ENCODE measurements around the gene GPR84.
A peak's percentile ranks its signal among the peaks of the same experiment; 100 is the strongest.

The GPR84 gene

DNA sequence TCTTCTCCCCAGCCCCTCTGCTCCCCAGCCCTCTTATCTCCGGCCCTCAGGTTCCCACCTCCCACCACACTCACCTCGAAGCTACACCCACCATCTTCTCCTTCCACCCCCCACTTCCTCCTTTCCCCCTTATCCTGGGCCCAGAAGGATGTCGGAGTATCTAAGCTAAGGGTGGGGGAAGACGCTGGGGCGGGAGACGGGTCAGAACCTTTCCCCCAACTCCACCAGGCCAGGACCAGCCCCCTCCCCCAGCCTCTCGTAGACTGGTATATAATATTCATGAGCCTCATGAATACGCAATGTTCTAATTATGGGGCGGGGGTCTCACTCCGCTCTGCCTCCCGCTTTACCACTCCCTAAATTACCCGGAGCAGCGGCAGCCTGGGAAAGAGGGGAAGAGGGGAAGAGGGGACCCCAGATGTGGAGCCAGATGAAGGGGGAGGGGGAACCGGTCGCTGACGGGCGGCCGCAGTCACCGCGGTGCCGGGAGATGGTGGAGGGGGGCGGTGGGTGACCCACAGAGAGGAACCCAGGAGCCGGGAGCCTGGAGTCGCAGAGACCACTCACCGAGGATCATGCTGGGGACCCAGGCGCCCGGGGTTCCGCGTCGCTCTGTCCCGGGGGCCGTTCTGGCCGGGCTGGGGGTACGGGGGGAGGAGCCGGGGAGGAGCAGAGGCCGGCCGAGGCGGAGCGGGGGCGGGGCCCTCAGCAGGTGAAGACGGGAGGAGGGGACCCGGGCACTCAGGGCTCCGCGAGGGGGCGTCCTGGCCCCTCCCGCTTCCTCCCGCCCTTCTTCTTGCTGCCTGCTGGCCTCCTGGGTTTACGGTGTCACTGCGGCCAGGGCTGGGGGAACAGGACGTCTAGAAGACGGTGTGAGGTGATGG, 26.6 kb upstream of the GPR84 start:
- no peak for DNase-seq

DNA sequence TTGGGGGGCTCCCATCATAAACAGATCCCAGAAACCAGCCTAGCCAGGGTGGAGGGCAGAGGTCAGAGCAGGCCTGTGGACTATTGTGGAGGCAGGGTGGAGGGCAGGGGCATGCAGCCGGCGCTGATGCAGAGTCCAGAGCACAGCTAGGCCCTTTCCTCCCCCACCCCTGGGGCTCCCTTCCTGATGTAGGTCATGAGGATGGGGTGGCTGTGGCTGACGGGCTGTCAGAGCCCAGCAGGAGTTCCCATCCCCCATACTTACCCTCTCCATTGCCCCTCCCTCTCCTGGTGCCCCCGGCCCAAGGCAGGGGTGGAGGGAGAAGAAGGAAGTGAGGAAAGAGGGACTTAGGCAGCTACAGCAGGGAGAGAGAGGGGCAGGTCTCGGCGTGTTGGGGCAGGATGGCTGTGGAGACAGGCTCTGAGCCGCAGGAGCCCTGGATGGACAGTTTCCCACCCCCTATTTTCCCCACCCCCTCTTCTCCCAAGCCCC, 25.9 kb upstream of the GPR84 start:
- no peak for DNase-seq

DNA sequence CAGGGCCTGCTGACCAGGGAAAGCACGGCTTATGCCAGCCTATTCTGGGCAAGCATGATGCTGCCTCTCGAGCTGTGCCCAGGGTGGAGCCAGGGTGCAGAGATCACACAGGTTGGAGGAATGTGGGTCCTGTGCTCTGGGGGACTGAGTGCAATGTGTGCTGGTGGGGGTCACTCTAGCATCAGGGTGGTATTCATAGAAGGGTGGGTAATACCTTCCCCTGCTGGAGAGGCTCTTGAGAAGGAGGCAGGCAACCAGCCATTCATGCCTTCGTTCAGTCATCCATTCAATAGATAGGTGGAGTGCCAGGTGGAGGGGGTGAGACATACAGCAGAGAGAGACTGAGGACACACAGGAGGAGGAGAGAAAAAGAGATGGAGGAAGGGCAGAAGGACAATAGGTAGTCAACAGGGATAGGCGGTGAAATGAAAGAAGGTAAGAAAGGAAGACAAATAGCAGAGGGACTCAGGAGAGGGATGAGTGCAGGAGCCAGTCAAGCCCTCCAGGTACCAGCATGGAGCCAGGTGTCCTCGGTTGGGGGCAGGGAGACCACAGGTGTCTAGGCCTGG, 25.4 kb upstream of the GPR84 start:
- DNase-seq, result no peak

DNA sequence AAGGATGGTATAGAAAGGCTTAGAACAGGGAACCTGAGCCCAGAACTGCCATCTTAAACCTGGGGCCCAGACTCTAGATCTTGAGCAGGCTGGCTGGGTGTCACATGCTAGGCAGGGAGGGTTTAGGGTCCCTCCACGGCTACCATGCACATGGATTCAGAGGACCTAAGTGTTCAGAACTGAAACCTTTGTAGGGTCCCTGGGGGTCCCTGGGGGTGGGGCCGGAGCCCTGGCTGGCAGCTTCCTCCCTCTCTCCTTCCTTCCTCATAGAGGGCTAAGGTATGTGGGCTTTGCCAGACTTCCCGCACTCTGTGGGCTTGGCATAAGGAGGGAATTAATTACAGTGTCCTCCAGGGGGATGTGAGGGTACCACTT, 24.8 kb upstream of the GPR84 start:
- no peak for DNase-seq

DNA sequence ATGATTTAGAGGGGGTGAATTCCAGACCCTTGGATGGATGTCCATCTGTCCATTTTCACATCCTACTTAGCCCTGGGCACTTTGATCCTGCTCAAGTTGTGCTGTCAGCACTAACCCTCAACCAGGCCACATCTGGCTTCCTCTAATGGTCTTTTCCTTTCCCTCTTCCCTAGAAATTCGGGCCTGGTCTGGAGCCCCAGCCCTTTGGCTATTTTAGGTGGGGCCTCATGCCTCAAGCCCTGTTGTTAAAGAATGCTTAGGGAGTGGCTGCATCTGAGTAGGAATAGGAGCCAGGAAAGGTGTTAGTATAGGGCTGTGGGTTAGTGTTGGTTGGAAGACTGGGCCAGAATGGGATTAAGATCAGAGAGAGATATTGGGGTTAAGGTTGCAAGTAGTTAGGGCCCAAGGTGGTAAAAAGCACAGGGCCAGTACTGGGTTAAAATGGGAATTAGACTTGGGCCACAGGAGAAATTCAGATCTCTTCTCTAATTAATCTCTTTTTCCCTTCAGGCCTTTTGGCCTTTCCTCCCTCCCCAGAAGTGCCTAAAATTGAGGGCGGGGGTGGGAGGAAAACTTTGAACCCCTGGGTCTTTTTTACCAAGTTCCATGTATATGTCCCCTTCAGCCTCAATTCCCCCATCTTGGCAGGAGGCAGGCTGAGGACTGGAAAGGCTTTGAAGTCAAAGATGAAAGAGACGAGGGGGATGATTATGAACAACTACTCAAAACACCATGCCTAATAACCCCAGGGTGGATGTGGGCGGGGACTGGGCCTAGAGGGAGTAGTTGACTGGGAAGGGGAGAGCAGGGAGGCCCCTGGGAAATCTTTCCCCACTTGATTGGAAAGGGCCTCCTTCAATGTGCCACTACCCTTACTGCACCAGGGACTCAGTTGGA, 24.2 kb upstream of the GPR84 start:
- no peak for DNase-seq

DNA sequence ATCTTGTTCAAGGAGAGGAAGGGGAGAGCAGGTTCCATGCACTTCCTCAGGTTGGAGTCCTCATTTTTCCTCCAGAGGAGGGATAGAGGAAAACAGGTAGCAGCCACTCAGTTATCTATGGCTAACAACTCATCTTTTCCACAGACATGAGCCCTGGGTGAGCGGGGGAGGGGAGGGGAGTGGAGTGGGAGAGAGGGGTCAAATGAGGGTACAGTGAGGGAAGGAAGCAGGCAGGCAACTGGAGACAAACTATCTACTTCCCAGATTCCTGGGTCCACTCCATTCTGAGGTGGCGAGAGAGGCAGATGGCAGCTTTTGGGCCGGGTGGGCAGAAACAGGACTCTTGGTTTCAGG, 22.8 kb upstream of the GPR84 start:
- no peak for DNase-seq

DNA sequence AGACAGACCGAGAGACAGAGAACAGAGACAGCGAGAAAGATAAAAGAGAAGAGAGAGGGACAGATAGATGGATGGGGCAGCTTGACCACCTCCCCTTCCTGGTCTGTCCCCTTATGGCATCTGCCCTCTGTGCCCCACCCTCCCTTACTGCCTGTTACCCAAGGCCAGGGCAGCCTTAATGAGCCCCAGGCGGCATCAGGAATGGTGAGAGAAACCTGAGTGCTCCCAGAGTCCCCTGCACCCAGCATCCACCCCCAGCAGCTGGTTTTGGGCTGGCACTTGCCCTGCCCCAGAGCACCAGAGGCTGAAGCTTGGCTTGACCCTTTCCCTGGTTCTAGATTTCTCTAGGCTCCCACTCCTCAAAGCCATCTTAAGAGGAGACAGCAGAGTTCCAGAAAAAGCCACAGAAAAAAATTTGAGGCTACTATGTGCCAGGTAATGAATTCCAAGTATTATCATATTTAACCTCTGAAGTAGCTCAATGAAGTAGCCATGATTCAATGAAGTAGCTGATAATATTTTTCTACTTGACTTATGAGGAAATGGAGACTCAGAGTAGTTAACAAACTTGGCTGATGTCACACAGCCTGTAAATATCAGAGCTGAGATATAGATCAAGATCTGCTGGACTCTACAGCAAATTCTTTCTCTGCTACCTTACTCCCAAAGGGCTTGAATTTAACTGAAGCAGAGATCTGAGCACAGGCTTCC, 22.3 kb upstream of the GPR84 start:
- DNase-seq, result no peak

DNA sequence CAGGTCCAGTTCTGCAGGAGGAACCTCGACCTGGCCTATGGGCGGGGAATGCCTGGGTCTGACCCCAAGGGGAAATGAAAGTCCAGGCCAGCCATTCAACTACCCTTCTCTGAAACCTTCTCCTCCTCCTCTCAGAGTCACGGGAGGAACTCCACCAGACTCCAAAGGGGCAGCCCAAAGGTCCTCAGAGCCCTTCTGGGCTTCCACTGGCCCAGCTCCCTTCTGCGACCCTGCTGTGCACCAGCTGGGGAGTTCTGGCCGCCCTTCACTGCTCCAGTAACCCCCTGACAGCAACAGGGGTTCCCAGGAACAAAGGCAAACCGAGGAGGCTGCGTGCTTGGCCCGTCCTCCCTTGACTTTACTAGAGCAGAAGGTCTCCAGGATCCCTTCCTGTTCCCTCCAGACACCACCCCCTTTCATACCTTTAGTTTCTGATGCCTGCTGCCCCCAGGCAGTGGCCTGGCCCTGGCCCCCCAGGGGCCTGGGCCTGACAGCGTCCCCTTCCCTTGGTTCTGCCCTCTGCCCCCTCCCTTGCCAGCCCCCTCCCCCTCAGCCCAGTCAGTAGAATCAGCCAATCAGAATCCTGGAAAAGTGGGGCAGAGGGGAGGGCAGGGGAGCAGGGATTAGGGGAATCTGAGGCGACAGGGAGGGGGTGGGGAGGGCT, 21.1 kb upstream of the GPR84 start:
- DNase-seq, result no peak

DNA sequence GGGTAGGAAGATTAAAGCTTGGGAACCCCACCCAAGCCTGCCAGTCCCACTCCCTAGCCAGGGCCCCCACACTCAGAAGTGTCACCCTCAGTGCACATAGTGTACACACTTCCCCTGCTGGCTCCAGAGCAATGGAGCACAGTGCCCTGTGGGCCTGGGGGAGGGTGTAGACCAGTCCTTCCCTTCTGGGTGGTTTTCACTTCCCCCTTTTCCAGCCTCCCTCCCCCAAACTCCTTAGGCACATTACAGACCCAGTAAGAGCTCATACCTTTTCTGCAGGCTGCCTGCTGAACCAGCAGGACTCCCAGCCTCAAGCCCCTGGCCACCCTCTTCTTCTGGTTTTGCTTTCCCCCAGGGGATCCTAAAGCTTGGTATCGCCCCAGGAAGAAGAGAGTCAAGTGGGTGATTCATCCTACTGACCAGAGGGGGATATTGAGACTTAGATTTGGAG, 20.3 kb upstream of the GPR84 start, which contains the start of gene ZNF385A:
Gene ZNF385A, minus strand, starts transcription at position 143 of the 451 bp plus-strand sequence. CDS start 219 bp downstream, outside the sequence.
- no peak for DNase-seq

DNA sequence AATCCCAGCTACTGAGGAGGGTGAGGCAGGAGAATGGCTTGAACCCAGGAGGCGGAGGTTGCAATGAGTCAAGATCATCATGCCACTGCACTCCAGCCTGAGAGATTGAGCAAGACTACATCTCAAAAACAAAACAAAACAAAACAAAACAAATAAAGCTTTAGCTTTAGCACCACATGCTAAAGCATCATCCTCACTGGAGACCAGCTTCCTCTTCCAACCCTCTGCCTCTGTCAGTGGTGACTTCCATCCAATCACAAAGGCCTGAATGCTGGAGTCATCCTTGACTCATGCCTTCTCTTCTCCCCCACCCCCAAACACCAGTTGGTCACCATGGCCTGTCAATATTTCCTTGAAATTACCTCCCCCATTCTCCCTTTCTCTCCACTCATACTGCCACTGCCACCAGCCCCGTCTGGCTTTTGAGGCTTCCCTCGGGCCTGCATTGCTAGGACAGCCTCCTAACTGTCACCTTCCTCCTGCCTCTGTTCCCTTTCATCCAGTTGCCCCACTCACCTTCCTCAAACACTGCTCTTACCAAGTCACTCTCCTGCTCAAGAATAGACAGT, 18.8 kb upstream of the GPR84 start:
- DNase-seq, result peak; percentile 77

DNA sequence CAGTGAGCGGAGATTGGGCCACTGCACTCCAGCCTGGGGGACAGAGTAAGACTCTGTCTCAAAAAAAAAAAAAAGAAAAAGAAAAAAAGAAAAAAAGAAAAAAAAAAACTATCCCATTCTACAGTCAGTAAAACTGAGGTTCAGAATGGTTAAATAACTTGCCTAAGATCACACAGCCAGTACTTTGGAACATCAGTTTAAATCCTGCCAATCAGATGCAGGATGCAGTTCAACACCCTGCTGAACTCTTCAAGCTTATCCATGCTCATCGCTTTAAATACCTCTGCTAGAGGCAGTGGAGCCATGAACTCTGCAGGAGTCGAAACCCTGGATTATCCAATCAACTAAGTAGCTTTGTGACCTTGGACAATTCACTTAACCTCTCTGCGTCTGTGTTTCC, 16.9 kb upstream of the GPR84 start:
- DNase-seq, result no peak

DNA sequence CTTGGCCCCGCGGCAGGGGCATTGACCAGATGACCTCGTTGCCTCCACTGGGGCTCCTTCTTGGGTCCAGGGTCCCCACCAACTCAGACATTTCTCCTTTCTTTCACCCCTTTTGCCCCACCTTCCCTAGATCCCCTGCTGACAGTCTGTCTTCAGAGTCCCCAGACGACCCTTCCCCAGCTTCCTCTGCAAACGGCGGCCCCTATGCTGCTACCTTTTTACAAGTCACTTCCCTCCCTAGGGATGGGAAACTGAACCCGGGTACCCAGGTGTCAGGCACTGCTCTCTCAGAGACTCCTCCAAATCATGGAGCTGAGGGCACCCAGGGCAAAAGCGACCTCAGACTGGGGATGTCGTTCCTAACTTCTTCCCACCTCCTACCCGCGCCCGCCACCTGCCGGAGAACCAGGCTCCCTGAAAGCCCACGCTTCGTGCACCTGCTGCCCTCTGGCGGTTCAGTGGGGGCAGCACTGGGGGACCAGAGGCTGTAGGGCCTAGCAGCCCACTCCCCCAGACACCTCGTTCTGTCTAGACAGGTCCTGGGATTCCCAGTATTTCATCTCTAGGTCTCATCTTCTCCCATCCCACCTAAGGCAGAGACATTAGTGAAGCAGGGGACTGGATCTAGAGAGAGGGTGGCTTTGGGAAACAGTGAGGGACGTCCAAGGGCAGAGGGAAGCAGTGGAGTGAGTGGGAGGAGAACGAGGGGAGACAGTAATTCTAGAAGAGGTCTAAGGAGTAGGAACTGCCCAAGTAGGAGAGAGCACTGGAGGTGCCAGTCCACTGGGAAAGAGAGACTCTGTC, 15.3 kb upstream of the GPR84 start:
- peak; percentile 79 for DNase-seq

DNA sequence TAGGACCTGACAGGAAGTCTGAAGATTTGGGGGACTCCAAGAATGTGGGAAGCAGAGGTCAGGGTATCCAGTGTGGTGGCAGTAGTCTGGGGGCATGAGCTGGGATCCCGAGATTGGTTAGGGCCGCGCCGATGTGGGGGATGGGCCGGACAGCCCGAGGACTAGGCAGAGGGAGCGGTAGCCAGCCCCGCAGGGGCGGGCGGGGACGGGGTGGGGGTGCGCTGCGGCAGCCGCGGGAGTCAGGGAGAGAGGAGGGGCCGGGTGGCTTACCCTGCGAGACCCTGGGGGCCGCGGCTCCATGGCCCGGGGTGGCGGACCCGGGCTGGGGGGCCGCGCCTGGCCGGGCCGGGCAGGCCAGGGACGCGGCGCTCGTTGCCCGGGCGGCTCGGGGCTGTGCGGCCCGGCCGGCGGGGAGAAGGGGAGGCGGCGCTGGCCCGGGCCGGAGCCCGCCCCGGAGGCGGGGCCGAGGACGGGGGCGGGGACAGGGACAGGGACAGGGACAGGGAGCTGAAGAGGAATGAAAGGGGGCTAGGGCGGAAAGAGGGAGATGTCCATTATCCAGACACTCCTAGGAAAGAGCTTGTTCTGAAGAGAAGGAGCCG, 14.6 kb upstream of the GPR84 start:
- no peak for DNase-seq

DNA sequence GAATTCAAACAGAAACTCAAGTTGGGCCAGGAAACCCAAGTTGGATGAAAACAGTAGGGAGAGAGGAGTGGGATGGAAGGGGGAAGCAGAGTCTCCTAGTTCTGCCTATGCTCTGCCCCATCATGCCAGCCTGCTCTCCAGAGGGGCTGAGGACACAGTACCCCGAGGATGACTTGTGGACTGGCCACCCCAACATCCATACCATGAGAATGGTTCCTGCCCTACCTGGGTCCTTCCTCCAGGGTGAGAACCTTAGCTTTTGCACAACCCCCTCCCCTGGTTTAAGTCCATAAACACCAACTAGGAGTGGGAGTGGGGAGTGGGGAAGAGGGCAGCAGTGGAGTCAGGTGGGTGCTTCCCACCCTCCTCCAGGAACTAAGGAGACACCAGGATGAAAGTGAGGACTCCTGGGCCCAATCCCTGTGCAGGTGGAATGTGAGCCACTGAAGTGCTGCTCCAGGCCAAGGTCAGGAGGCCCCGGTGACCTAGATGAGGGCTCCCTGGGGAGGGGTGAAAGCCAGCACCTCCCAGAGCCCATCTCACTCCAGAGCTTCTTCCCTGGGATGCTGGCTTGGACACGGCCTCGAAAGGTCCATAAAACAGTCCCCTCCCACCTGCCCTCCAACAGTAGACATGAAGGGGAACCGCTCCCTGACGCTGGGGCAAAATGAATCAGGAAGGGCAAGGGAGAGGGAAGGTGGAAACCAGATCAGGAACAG, 13.7 kb upstream of the GPR84 start:
- DNase-seq, result no peak

DNA sequence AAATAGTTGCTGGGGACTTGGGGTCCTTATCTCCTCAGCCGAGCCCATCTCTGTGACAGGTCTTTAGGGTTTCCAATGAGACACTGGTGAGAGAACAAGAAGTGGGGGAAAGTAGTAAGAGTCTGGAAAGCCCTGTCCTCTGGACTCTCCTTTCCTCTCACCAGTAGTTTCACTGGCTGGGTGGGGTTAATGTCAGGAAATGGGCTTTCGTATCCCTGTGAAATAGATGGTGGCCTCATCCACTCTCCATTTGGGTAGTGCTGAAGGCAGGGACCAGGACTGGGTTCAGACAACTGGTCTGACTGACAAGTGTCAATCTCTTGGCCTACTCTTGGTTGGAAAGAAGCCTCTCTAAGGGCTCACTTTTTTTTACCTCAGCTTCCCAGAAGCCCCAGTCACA, 12.7 kb upstream of the GPR84 start:
- DNase-seq, result no peak

DNA sequence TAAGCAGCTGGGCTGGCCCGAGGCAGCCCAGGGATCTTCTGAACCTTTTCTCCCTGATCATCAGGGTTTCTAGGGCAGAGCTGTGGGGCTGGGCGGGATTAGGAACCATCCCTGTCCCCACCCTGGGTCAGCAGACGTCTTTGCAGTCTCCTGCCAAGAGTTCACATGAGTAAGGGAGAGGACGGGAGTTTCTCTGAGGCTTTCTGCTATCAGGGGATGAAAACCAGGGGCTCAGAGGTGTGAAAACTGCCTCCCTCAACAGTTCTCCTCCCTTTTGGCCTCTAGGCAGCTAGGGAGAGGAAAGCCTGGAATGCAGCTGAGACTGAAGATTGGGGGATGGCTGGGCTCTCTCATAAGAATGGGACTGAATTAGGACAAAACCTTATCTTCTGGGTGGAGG, 12.3 kb upstream of the GPR84 start:
- no peak for DNase-seq

DNA sequence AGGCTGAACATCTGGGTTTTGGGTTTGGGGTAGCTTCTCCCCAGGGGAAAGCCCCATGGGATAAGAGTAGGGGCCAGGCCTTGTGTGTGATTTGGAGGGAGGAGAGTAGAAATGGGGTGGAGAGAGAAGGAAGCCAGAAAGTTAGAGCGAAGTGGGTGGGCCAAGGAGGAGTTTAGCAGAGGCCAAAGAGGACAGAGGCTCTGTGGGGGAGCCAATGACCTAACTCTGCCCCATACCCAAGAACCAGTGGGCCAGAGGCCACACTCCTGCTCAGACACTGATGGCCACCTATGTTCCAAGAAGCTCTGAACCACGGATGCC, 10.9 kb upstream of the GPR84 start:
- DNase-seq, result no peak

DNA sequence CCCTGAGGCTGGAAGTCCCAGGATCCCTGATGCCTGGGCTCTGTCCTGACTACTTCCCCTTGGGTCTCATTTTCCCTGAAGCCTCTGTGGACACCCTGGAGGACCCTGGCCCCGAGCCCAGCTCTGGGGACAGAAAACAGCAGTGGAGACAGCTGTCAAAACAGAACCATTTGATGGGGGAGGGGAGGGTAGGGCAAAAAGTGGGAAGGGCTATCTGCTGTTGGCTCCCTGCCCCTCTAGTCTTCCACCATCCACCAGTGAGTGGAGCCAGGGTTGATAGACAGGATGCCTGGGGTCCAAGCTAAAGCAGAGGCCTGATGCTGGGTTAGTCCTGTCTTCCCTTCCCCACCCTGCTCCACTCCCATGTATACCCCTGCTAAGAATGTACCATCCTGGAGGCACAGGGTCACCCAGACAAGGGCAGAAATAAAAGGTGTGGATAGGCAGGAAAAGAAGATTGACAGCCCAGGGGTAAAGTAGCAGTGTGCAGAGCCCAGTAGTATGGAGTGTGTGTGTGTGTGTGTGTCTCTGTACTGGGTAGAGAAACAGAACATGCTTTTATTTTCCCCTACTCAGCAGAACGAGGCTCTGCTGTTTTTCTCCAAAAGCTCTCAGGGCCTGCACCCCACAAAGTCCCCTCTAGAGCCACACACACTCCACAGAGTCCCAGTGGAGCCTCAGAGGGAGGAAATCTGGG, 10.4 kb upstream of the GPR84 start:
- no peak for DNase-seq
